Prostate gland (tissue), 2 donors: ENCODE results near the gene SEMA3G. TPM values are rescaled to one million over a fixed set of nuclear protein-coding genes. Genes with fewer than 3 reads are reported as not detected.
A peak's percentile ranks its signal among the peaks of the same experiment; 100 is the strongest.

Experiments
- DNase-seq: peaks from one replicate; pipeline ENCODE4 v3.0.0-alpha.2; 2019; ENCODE audit warnings: low spot score
- H3K27ac ChIP-seq, 2 donors: fragments of 200-600 bp; sonication (generic); 2 replicates each; pipeline ENCODE4 v1.5.1; 2017 to 2019
- H3K27me3 ChIP-seq: fragments of 200-600 bp; sonication (generic); replicated peaks from 2 replicates; pipeline ENCODE4 v1.5.1; 2019; ENCODE audit not compliant: insufficient read depth
- H3K36me3 ChIP-seq, 2 donors: fragments of 200-600 bp; sonication (generic); 1 replicate in 1 of 2; 2 replicates in 1 of 2; pipeline versions ENCODE4 v1.5.1 to v1.8.1; 2017 to 2019
- H3K4me1 ChIP-seq: fragments of 200-600 bp; sonication (generic); replicated peaks from 2 replicates; pipeline ENCODE4 v1.5.1; 2019
- H3K4me3 ChIP-seq, 2 donors: fragments of 200-600 bp; sonication (generic); 2 replicates each; pipeline ENCODE4 v1.5.1; 2017 to 2019
- H3K9me3 ChIP-seq: fragments of 200-600 bp; sonication (generic); 2 replicates; pipeline ENCODE4 v1.5.1; 2017
- CTCF ChIP-seq, 4 experiments: fragments of 200-600 bp in 2 of 4; fragments of 450-650 bp in 2 of 4; sonication (generic) in 2 of 4; IDR thresholded peaks; 1 replicate in 3 of 4; 2 replicates in 1 of 4; pipeline ENCODE4 v1.5.1; 2016 to 2019; ENCODE audit warnings: antibody characterized with exemption in 4 of 4, mild to moderate bottlenecking in 2 of 4, moderate library complexity in 2 of 4
- POLR2A ChIP-seq: fragments of 450-650 bp; IDR thresholded peaks from one replicate; pipeline ENCODE4 v1.6.1; 2016; ENCODE audit warnings: antibody characterized with exemption, mild to moderate bottlenecking
- POLR2AphosphoS5 ChIP-seq: sonication (generic); formaldehyde crosslinking; IDR thresholded peaks from one replicate; pipeline ENCODE4 v1.6.1; 2017; ENCODE audit warnings: antibody characterized with exemption
- WGBS: methylation state at CpG from one replicate; pipeline ENCODE4 v1.1.5; 2018; 5-methylcytosine and 5-hydroxymethylcytosine counted together
- intact Hi-C: fragments of 100-400 bp; cut with DNase I; formaldehyde crosslinking; loops from one replicate; pipeline ENCODE4 v1.14.2; 2022
- total RNA-seq, 2 donors: library from RNA; depleted of rRNA; stranded (reverse); fragments of >200 nt; gene quantifications; one replicate each; pipeline ENCODE4 v1.1.0, GENCODE V29; 2016

The SEMA3G gene
- total RNA-seq, 2 donors from 2014 or later, result 3.5 to 7.6 TPM

GRCh38 chr3:52483081-52483480 is 38.2 kb upstream of the SEMA3G start:
- TF ChIP-seq POLR2A (no peak), POLR2AphosphoS5 (no peak), CTCF (IDR thresholded peaks at IDR 0.05) (no peak)
- intact Hi-C loops, result loop anchor here (5.0 kb wide), 1 partner anchor 49 kb away; the partner anchor contains the start of gene NT5DC2
- whole genome bisulfite sequencing, result 73% methylated on average over 14 of the region's 14 CpGs
- Histone ChIP-seq H3K27me3 (no peaks in the 10 kb centered on the region), H3K4me1 (no peaks in the 10 kb centered on the region), H3K36me3 (peaks cover 34 to 42% of the 10 kb centered on the region in 2 donors), H3K9me3 (no peaks in the 10 kb centered on the region), H3K4me3 (no peak overlapping the region), H3K27ac (peak overlapping the region; percentile 72 to 74)
- DNase-seq, result no peak

GRCh38 chr3:52481819-52482521 is 37.1 kb upstream of the SEMA3G start:
- DNase-seq, result no peak

GRCh38 chr3:52480768-52481715 is 36.1 kb upstream of the SEMA3G start:
- no peak overlapping the region for H3K4me3 ChIP-seq
- no peaks in the 10 kb centered on the region for H3K27me3 ChIP-seq
- H3K4me1 ChIP-seq, result no peaks in the 10 kb centered on the region
- DNase-seq, result no peak
- H3K9me3 ChIP-seq, result no peaks in the 10 kb centered on the region
- TF ChIP-seq POLR2AphosphoS5 (no peak), CTCF (IDR thresholded peaks at IDR 0.05) (no peak), POLR2A (no peak)
- 70% methylated on average over 27 of the region's 27 CpGs for WGBS
- peak overlapping the region; percentile 56 to 72 for H3K27ac ChIP-seq
- intact Hi-C loops, result loop anchor here (5.0 kb wide), 1 partner anchor 51 kb away; the partner anchor contains the start of gene NT5DC2
- peaks cover 39 to 47% of the 10 kb centered on the region in 2 donors for H3K36me3 ChIP-seq

More at GRCh38 chr3:52481819-52482521, 37.1 kb upstream of the SEMA3G start:
- Histone ChIP-seq H3K4me3 (no peak overlapping the region), H3K4me1 (no peaks in the 10 kb centered on the region), H3K27ac (peak overlapping the region; percentile 31 to 72), H3K36me3 (peaks cover 35 to 40% of the 10 kb centered on the region in 2 donors), H3K9me3 (no peaks in the 10 kb centered on the region), H3K27me3 (no peaks in the 10 kb centered on the region)
- intact Hi-C loops, result loop anchor here (5.0 kb wide), 1 partner anchor 50 kb away; the partner anchor contains the start of gene NT5DC2
- TF ChIP-seq CTCF (IDR thresholded peaks at IDR 0.05), result peak in 3 of 4 experiments; percentile 15 to 23 (median 22)
- TF ChIP-seq POLR2AphosphoS5, result no peak
- TF ChIP-seq POLR2A, result no peak
- WGBS, result 83% methylated on average over 23 of the region's 23 CpGs

- Histone ChIP-seq H3K27ac (peak overlapping the region; percentile 56 to 72), H3K4me3 (no peak overlapping the region), H3K36me3 (peaks cover 41 to 56% of the 10 kb centered on the region in 2 donors), H3K27me3 (no peaks in the 10 kb centered on the region), H3K9me3 (no peaks in the 10 kb centered on the region), H3K4me1 (no peaks in the 10 kb centered on the region)
- WGBS, result 78% methylated on average over 16 of the region's 16 CpGs
- intact Hi-C loops, result loop anchor here (5.0 to 10.0 kb wide), 2 partner anchors 52 to 205 kb away; partner anchors contain the start of genes GNL3, NT5DC2 and PBRM1
- no peak for TF ChIP-seq CTCF (IDR thresholded peaks at IDR 0.05)
- TF ChIP-seq POLR2AphosphoS5, result no peak
- no peak for TF ChIP-seq POLR2A
- no peak for DNase-seq
Measured at GRCh38 chr3:52479877-52480575, 35.1 kb upstream of the SEMA3G start.
